Measurements from ENCODE around the gene IL15.

DNA sequence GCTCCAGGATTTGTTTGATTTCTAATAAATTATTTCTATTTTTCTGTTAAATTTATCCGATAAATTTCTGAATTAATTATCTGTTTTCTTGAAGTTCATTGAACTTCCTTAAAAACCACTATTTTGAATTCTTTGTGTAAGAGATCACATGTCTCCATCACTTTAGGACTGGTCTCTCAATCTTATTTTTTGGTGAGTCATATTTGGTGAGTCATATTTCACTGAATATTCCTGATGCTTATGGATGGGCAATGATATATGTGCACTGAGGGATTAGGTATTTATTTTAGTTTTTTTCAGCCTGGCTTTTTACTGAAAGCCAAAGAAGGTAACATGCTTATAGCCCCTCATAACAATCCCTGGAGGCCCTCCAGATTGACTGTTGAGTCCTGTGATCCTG lies 48.5 kb upstream of the IL15 start:
- TF ChIP-seq EP300 (IDR thresholded peaks at IDR 0.05) (no peak), POLR2AphosphoS5 (IDR thresholded peaks at IDR 0.05) (no peak), POLR2A (IDR thresholded peaks at IDR 0.05) (no peak)
- TF ChIP-seq, protein P1, sequence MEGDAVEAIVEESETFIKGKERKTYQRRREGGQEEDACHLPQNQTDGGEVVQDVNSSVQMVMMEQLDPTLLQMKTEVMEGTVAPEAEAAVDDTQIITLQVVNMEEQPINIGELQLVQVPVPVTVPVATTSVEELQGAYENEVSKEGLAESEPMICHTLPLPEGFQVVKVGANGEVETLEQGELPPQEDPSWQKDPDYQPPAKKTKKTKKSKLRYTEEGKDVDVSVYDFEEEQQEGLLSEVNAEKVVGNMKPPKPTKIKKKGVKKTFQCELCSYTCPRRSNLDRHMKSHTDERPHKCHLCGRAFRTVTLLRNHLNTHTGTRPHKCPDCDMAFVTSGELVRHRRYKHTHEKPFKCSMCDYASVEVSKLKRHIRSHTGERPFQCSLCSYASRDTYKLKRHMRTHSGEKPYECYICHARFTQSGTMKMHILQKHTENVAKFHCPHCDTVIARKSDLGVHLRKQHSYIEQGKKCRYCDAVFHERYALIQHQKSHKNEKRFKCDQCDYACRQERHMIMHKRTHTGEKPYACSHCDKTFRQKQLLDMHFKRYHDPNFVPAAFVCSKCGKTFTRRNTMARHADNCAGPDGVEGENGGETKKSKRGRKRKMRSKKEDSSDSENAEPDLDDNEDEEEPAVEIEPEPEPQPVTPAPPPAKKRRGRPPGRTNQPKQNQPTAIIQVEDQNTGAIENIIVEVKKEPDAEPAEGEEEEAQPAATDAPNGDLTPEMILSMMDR (IDR thresholded peaks at IDR 0.05) = no peak
